CD4-positive, CD25-positive, alpha-beta regulatory T cell (primary cell): Measurements from ENCODE around the gene WASF2. TPM values are rescaled to one million over a fixed set of nuclear protein-coding genes. Genes with fewer than 3 reads are reported as not detected.
"Not testable (repeated sequence)": the region's sequence is repeated elsewhere in the genome, so short reads cannot be mapped to it uniquely, and the experiment has no call there.

Experiments used
- ATAC-seq, 2 donors: fragments of 150-1000 bp; cut with Tn5 transposase; one replicate each; pipeline ENCODE4 v1.10.0; 2021; ENCODE audit warnings: low read depth in 2 of 2, moderate number of reproducible peaks in 2 of 2, moderate library complexity in 1 of 2
- DNase-seq, 3 donors: peaks; one replicate each; pipeline versions ENCODE4 v3.0.0 to v3.0.0-alpha.2; 2012 to 2022; ENCODE audit warnings: mixed read lengths in 1 of 3
- H3K27ac ChIP-seq: one replicate; pipeline ENCODE4 v1.7.0; 2013; ENCODE audit warnings: mild to moderate bottlenecking, low read length; ENCODE audit not compliant: insufficient read depth, poor library complexity, severe bottlenecking
- H3K27me3 ChIP-seq: one replicate; pipeline ENCODE4 v1.7.0; 2013; ENCODE audit warnings: low read length; ENCODE audit not compliant: control insufficient read depth, insufficient read depth
- H3K36me3 ChIP-seq: one replicate; pipeline ENCODE4 v1.7.0; 2013; ENCODE audit warnings: mild to moderate bottlenecking, low read length, moderate library complexity; ENCODE audit not compliant: control insufficient read depth, insufficient read depth
- H3K4me1 ChIP-seq: 2 replicates; pipeline ENCODE4 v1.7.0; 2013; ENCODE audit warnings: mild to moderate bottlenecking, low read length; ENCODE audit not compliant: insufficient read depth, control insufficient read depth, poor library complexity, severe bottlenecking
- H3K4me3 ChIP-seq: one replicate; pipeline ENCODE4 v1.7.0; 2013; ENCODE audit warnings: low read depth, mild to moderate bottlenecking, low read length, moderate library complexity
- H3K9me3 ChIP-seq, 2 experiments: 1 replicate in 1 of 2; 2 replicates in 1 of 2; pipeline ENCODE4 v1.7.0; 2013; ENCODE audit warnings: low read length in 2 of 2, mild to moderate bottlenecking in 1 of 2, moderate library complexity in 1 of 2; ENCODE audit not compliant: control insufficient read depth in 2 of 2
- H3K27ac Mint-ChIP-seq, 3 donors: one replicate each; pipeline ENCODE4 v1.8.0; 2020 to 2022; ENCODE audit warnings: mild to moderate bottlenecking in 3 of 3, mixed read lengths in 3 of 3, moderate library complexity in 2 of 3
- H3K27me3 Mint-ChIP-seq: one replicate; pipeline ENCODE4 v1.8.0; 2022; ENCODE audit warnings: mild to moderate bottlenecking, mixed read lengths
- H3K36me3 Mint-ChIP-seq: one replicate; pipeline ENCODE4 v1.8.0; 2020; ENCODE audit warnings: mixed read lengths
- H3K4me1 Mint-ChIP-seq, 4 donors: one replicate each; pipeline ENCODE4 v1.8.0; 2020 to 2022; ENCODE audit warnings: mixed read lengths in 4 of 4, mild to moderate bottlenecking in 1 of 4
- H3K4me3 Mint-ChIP-seq, 4 donors: one replicate each; pipeline ENCODE4 v1.8.0; 2020 to 2022; ENCODE audit warnings: mild to moderate bottlenecking in 4 of 4, mixed read lengths in 4 of 4, moderate library complexity in 3 of 4
- H3K9me3 Mint-ChIP-seq, 7 donors: one replicate each; pipeline ENCODE4 v1.8.0; 2020 to 2022; ENCODE audit warnings: mixed read lengths in 7 of 7, mild to moderate bottlenecking in 3 of 7, moderate library complexity in 2 of 7
- polyA plus RNA-seq, 4 donors: library from polyadenylated mRNA; unstranded; fragments of 300-500 nt; fragmentation: Illumina TruSeq; gene quantifications; one replicate each; pipeline ENCODE4 v1.2.3, GENCODE V29; 2021
- total RNA-seq: library from RNA; stranded (reverse); gene quantifications from one replicate; pipeline ENCODE4 v1.2.3, GENCODE V29; 2022

WASF2 gene
- total and polyA plus RNA-seq, 5 donors from 2014 or later = 55.3 to 175 (median 67.0) TPM

- H3K4me1 Mint-ChIP-seq, ATAC-seq, H3K4me3 ChIP-seq, H3K9me3 Mint-ChIP-seq, H3K4me1 ChIP-seq, DNase-seq, H3K36me3 Mint-ChIP-seq, H3K27ac ChIP-seq, H3K36me3 ChIP-seq, H3K9me3 ChIP-seq, H3K27me3 ChIP-seq, H3K27ac Mint-ChIP-seq, H3K27me3 Mint-ChIP-seq, H3K4me3 Mint-ChIP-seq: not testable (repeated sequence)
Measured at GRCh38 chr1:27501159-27501558, 11.2 kb upstream of the WASF2 start.

GRCh38 chr1:27499142-27499541 is 9.2 kb upstream of the WASF2 start:
- Mint-ChIP-seq H3K4me3 (no peak overlapping the region), H3K36me3 (no peaks in the 10 kb centered on the region), H3K27ac (no peak overlapping the region), H3K9me3 (peaks cover 0 to 2% (median 0%) of the 10 kb centered on the region in 7 donors), H3K27me3 (no peaks in the 10 kb centered on the region), H3K4me1 (peaks cover 0 to 2% (median 0%) of the 10 kb centered on the region in 4 donors)
- Histone ChIP-seq H3K27me3 (no peaks in the 10 kb centered on the region), H3K4me1 (no peaks in the 10 kb centered on the region), H3K27ac (no peak overlapping the region), H3K36me3 (no peaks in the 10 kb centered on the region), H3K4me3 (no peak overlapping the region), H3K9me3 (no peaks in the 10 kb centered on the region)
- no peak for ATAC-seq
- DNase-seq = no peak

GRCh38 chr1:27496604-27497155 is 6.7 kb upstream of the WASF2 start:
- peak overlapping the region in 1 of 3 donors; percentile 52 for H3K27ac Mint-ChIP-seq
- no peak for DNase-seq
- H3K36me3 Mint-ChIP-seq = no peaks in the 10 kb centered on the region
- peaks cover 0 to 2% (median 0%) of the 10 kb centered on the region in 7 donors for H3K9me3 Mint-ChIP-seq
- no peak overlapping the region for H3K4me3 Mint-ChIP-seq
- Histone ChIP-seq H3K4me1 (no peaks in the 10 kb centered on the region), H3K9me3 (no peaks in the 10 kb centered on the region), H3K4me3 (no peak overlapping the region), H3K27me3 (no peaks in the 10 kb centered on the region), H3K27ac (no peak overlapping the region), H3K36me3 (no peaks in the 10 kb centered on the region)
- ATAC-seq = no peak
- peaks cover 4 to 14% (median 6%) of the 10 kb centered on the region in 4 donors for H3K4me1 Mint-ChIP-seq
- H3K27me3 Mint-ChIP-seq = peaks cover 5% of the 10 kb centered on the region

- no peak overlapping the region for H3K27ac ChIP-seq
Measured at GRCh38 chr1:27492796-27493195, 2.8 kb upstream of the WASF2 start.

GRCh38 chr1:27491748-27492700 is 2.1 kb upstream of the WASF2 start:
- H3K27ac ChIP-seq = no peak overlapping the region

More at GRCh38 chr1:27492796-27493195, 2.8 kb upstream of the WASF2 start:
- H3K4me1 Mint-ChIP-seq = peaks cover 16 to 40% (median 22%) of the 10 kb centered on the region in 4 donors
- no peaks in the 10 kb centered on the region for H3K36me3 ChIP-seq
- no peaks in the 10 kb centered on the region for H3K9me3 ChIP-seq
- H3K4me1 ChIP-seq = peaks cover 19% of the 10 kb centered on the region
- no peaks in the 10 kb centered on the region for H3K27me3 ChIP-seq
- no peaks in the 10 kb centered on the region for H3K36me3 Mint-ChIP-seq
- H3K9me3 Mint-ChIP-seq = peaks cover 0 to 1% (median 0%) of the 10 kb centered on the region in 7 donors
- no peak overlapping the region for H3K4me3 ChIP-seq
- ATAC-seq (no peak), DNase-seq (peak in 1 of 3 donors; percentile 34)
- peaks cover 17% of the 10 kb centered on the region for H3K27me3 Mint-ChIP-seq
- H3K4me3 Mint-ChIP-seq = peak overlapping the region in 2 of 4 donors; percentile 63 to 69
- H3K27ac Mint-ChIP-seq = peak overlapping the region in 2 of 3 donors; percentile 7 to 33

GRCh38 chr1:27489501-27489972 is 430 bp downstream of the WASF2 start:
- peaks cover 0 to 1% (median 0%) of the 10 kb centered on the region in 7 donors for H3K9me3 Mint-ChIP-seq
- H3K4me3 ChIP-seq = peak overlapping the region; percentile 99
- H3K4me3 Mint-ChIP-seq = peak overlapping the region; percentile 98 to 99 (median 98)
- H3K27ac ChIP-seq = peak overlapping the region; percentile 83
- H3K9me3 ChIP-seq = no peaks in the 10 kb centered on the region
- H3K27me3 Mint-ChIP-seq = peaks cover 17% of the 10 kb centered on the region
- H3K4me1 Mint-ChIP-seq = peaks cover 16 to 61% (median 34%) of the 10 kb centered on the region in 4 donors
- H3K27me3 ChIP-seq = no peaks in the 10 kb centered on the region
- H3K4me1 ChIP-seq = peaks cover 26% of the 10 kb centered on the region
- peaks cover 2% of the 10 kb centered on the region for H3K36me3 Mint-ChIP-seq
- H3K36me3 ChIP-seq = no peaks in the 10 kb centered on the region
- ATAC-seq (peak in 1 of 2 donors; percentile 6), DNase-seq (peak in 2 of 3 donors; percentile 58 to 59)
- peak overlapping the region; percentile 34 to 97 (median 96) for H3K27ac Mint-ChIP-seq

More at GRCh38 chr1:27491748-27492700, 2.1 kb upstream of the WASF2 start:
- no peaks in the 10 kb centered on the region for H3K9me3 ChIP-seq
- no peak for ATAC-seq
- no peak overlapping the region for H3K4me3 ChIP-seq
- H3K4me3 Mint-ChIP-seq = peak overlapping the region; percentile 56 to 69 (median 64)
- peak overlapping the region; percentile 7 to 76 (median 63) for H3K27ac Mint-ChIP-seq
- H3K27me3 ChIP-seq = no peaks in the 10 kb centered on the region
- H3K4me1 Mint-ChIP-seq = peaks cover 16 to 40% (median 23%) of the 10 kb centered on the region in 4 donors
- peaks cover 17% of the 10 kb centered on the region for H3K27me3 Mint-ChIP-seq
- peaks cover 19% of the 10 kb centered on the region for H3K4me1 ChIP-seq
- peak in 1 of 3 donors; percentile 19 for DNase-seq
- H3K9me3 Mint-ChIP-seq = peaks cover 0 to 1% (median 0%) of the 10 kb centered on the region in 7 donors
- H3K36me3 Mint-ChIP-seq = no peaks in the 10 kb centered on the region
- no peaks in the 10 kb centered on the region for H3K36me3 ChIP-seq

GRCh38 chr1:27487966-27488884 is 1.7 kb downstream of the WASF2 start:
- peak in 2 of 3 donors; percentile 27 to 44 for DNase-seq
- Histone ChIP-seq H3K4me1 (peaks cover 38% of the 10 kb centered on the region), H3K27ac (peak overlapping the region; percentile 83), H3K4me3 (peak overlapping the region; percentile 99), H3K9me3 (no peaks in the 10 kb centered on the region), H3K27me3 (no peaks in the 10 kb centered on the region), H3K36me3 (peaks cover 2% of the 10 kb centered on the region)
- Mint-ChIP-seq H3K4me3 (peak overlapping the region; percentile 98 to 99 (median 98)), H3K27me3 (peaks cover 17% of the 10 kb centered on the region), H3K9me3 (peaks cover 0 to 1% (median 0%) of the 10 kb centered on the region in 7 donors), H3K27ac (peak overlapping the region; percentile 89 to 97 (median 96)), H3K4me1 (peaks cover 16 to 69% (median 44%) of the 10 kb centered on the region in 4 donors), H3K36me3 (peaks cover 2% of the 10 kb centered on the region)
- no peak for ATAC-seq
